ENCODE results near the gene CALM1. TPM values are rescaled to one million over a fixed set of nuclear protein-coding genes. Genes with fewer than 3 reads are reported as not detected.

The CALM1 gene
- total RNA-seq, 1 experiment from 2014 or later, result 373 TPM

DNA sequence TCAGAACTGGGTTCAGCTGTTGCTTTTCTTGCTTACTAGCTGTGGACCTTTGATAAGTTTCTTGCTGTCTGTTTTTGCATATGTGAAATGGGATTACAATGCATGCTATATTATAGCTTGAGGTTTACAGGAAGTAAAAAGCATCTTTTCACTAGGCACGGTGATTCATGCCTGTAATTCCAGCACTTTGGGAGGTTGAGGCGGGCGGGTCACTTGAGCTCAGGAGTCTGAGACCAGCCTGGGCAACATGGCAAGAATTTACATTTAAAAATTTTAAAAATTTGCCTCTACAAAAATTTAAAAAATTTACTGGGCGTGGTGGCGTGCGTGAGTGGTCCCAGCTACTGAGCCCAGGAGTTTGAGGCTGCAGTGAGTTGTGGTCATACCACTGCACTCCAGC is 42.0 kb downstream of the CALM1 start:
- peaks cover 63% of the 10 kb centered on the region for H3K4me1 Mint-ChIP-seq
- CTCF ChIA-PET, result no interaction called here
- TF ChIP-seq ARID4B (CRISPR knock-in tag; IDR thresholded peaks at IDR 0.05; ENCODE audit: borderline replicate concordance) (no peak), PREB (CRISPR knock-in tag; IDR thresholded peaks at IDR 0.05; ENCODE audit: borderline replicate concordance) (no peak), GTF2I (CRISPR knock-in tag; conservative IDR thresholded peaks at IDR 0.05) (no peak)

DNA sequence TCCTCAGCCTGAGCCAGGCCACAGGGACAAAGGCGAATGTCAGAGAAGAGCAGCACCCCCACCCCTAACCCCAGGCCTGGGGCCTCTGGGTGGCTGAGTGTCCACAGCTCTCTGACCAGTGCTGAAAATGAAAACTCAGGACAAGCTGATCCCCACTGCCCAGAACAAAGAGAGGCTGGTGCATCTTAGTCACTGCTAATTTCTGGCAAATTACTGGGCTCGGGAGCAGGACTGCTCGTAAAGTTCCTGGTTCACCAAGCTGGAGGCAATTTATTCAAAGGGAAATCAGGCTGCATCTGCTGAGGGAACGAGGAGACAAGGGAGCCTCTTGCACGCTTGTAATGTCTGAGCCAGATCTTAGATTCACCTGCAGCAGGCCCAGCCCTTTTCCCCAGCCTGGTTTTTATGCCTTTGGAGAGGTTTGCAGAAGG is 43.2 kb downstream of the CALM1 start:
- POLR2A ChIA-PET, result no interaction called here
- no peak for TF ChIP-seq OVOL2 (CRISPR knock-in tag; IDR thresholded peaks at IDR 0.05; ENCODE audit: borderline replicate concordance)
- TF ChIP-seq PRDM15 (CRISPR knock-in tag; IDR thresholded peaks at IDR 0.05), result peak; percentile 74
- DNase-seq (ENCODE audit: low spot score) (no peak), ATAC-seq (peak; percentile 66)
- Mint-ChIP-seq H3K9me3 (no peaks in the 10 kb centered on the region), H3K4me3 (peak overlapping the region; percentile 32), H3K27me3 (ENCODE audit: low read depth) (no peaks in the 10 kb centered on the region), H3K27ac (peak overlapping the region; percentile 96), H3K36me3 (no peaks in the 10 kb centered on the region), H3K4me1 (peaks cover 68% of the 10 kb centered on the region)
- CTCF ChIA-PET, result no interaction called here

More for the DNA sequence above, 42.0 kb downstream of the CALM1 start:
- POLR2A ChIA-PET, result no interaction called here
- no peaks in the 10 kb centered on the region for H3K27me3 Mint-ChIP-seq (ENCODE audit: low read depth)
- no peak overlapping the region for H3K4me3 Mint-ChIP-seq
- H3K9me3 Mint-ChIP-seq, result no peaks in the 10 kb centered on the region
- no peak for ATAC-seq
- no peak overlapping the region for H3K27ac Mint-ChIP-seq
- H3K36me3 Mint-ChIP-seq, result no peaks in the 10 kb centered on the region
- DNase-seq (ENCODE audit: low spot score), result no peak

DNA sequence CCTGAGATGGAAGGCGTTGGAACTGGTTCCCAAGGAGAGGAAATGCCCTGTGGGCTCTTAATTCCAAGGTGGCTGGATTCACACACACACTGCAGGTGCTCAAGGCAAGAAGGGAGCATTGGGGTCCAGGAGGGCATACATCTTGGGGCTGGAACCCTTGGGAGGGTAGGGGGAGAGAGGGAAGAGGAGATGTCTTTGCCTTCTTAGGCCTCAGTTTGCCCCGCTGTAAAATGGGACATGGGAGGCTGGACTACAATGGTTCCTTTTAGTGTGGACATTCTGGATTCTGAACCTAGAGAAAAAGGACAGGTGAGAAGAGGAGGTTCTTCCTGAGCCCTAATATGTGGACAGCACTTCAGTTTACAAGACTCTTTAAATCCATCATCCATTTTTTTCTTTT is 43.8 kb downstream of the CALM1 start:
- H3K27me3 Mint-ChIP-seq (ENCODE audit: low read depth), result no peaks in the 10 kb centered on the region
- DNase-seq (ENCODE audit: low spot score), result no peak
- CTCF ChIA-PET, result no interaction called here

DNA sequence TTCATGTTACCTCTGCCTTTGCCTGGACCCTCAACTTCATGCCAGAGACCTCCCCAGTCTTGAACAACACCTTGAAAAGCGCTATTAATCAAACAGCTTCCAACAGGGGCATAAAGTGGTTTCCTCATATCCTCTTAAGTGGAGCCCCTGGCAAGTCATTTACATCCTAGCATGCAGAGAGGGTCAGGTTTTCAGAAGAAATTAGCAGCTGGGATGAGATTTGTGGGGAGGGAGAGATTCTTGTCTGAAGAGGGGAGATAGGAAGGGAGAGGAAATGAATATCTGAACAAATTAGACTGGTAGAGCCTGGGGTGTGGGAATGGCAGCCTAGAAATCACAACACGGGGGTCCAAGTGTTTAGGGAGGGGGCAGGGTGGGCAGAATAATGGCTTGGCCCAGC is 45.6 kb downstream of the CALM1 start:
- H3K27ac Mint-ChIP-seq, result no peak overlapping the region; the same call in 1 of the 2 replicates
- peaks cover 68% of the 10 kb centered on the region for H3K4me1 Mint-ChIP-seq
- ChIA-PET POLR2A (no interaction called here), CTCF (no interaction called here)
- H3K27me3 Mint-ChIP-seq (ENCODE audit: low read depth), result no peaks in the 10 kb centered on the region
- no peak for DNase-seq (ENCODE audit: low spot score)
- H3K9me3 Mint-ChIP-seq, result peaks cover 6% of the 10 kb centered on the region
- no peak overlapping the region for H3K4me3 Mint-ChIP-seq
- H3K36me3 Mint-ChIP-seq, result peaks cover under 1% of the 10 kb centered on the region; the same call in 1 of the 2 replicates
- no peak for ATAC-seq
- TF ChIP-seq CREB1 (CRISPR knock-in tag; IDR thresholded peaks at IDR 0.05), result no peak
- TF ChIP-seq, protein P1, sequence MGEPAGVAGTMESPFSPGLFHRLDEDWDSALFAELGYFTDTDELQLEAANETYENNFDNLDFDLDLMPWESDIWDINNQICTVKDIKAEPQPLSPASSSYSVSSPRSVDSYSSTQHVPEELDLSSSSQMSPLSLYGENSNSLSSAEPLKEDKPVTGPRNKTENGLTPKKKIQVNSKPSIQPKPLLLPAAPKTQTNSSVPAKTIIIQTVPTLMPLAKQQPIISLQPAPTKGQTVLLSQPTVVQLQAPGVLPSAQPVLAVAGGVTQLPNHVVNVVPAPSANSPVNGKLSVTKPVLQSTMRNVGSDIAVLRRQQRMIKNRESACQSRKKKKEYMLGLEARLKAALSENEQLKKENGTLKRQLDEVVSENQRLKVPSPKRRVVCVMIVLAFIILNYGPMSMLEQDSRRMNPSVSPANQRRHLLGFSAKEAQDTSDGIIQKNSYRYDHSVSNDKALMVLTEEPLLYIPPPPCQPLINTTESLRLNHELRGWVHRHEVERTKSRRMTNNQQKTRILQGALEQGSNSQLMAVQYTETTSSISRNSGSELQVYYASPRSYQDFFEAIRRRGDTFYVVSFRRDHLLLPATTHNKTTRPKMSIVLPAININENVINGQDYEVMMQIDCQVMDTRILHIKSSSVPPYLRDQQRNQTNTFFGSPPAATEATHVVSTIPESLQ (CRISPR knock-in tag; IDR thresholded peaks at IDR 0.05), result no peak
- no peak for TF ChIP-seq KAT7 (CRISPR knock-in tag; IDR thresholded peaks at IDR 0.05; ENCODE audit: borderline replicate concordance)
- TF ChIP-seq ZNF263 (CRISPR knock-in tag; IDR thresholded peaks at IDR 0.05; ENCODE audit: low read depth), result no peak
- no peak for TF ChIP-seq ZNF232 (CRISPR knock-in tag; IDR thresholded peaks at IDR 0.05)
- no peak for TF ChIP-seq ZNF219 (CRISPR knock-in tag; IDR thresholded peaks at IDR 0.05; ENCODE audit: borderline replicate concordance)
- TF ChIP-seq NFYB (CRISPR knock-in tag; conservative IDR thresholded peaks at IDR 0.05; ENCODE audit: low read depth), result no peak
- TF ChIP-seq ZSCAN18 (CRISPR knock-in tag; IDR thresholded peaks at IDR 0.05), result no peak
- TF ChIP-seq, protein P2, sequence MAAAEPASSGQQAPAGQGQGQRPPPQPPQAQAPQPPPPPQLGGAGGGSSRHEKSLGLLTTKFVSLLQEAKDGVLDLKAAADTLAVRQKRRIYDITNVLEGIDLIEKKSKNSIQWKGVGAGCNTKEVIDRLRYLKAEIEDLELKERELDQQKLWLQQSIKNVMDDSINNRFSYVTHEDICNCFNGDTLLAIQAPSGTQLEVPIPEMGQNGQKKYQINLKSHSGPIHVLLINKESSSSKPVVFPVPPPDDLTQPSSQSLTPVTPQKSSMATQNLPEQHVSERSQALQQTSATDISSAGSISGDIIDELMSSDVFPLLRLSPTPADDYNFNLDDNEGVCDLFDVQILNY (CRISPR knock-in tag; IDR thresholded peaks at IDR 0.05), result no peak

More for the DNA sequence above, 43.8 kb downstream of the CALM1 start:
- TF ChIP-seq SOX15 (CRISPR knock-in tag; IDR thresholded peaks at IDR 0.05) (no peak), NR1H2 (CRISPR knock-in tag; IDR thresholded peaks at IDR 0.05) (no peak), ZNF138 (CRISPR knock-in tag; conservative IDR thresholded peaks at IDR 0.05) (no peak), TP53 (CRISPR knock-in tag; IDR thresholded peaks at IDR 0.05) (no peak)
- Mint-ChIP-seq H3K36me3 (no peaks in the 10 kb centered on the region), H3K9me3 (peaks cover 3% of the 10 kb centered on the region; the same call in 1 of the 2 replicates), H3K4me3 (0 out of 2 replicates have a peak overlapping the region, but pooled peaks have one; percentile 32), H3K4me1 (peaks cover 68% of the 10 kb centered on the region), H3K27ac (peak overlapping the region; percentile 96)
- no peak for ATAC-seq
- POLR2A ChIA-PET, result no interaction called here
